CD4-positive, alpha-beta memory T cell (primary cell): ENCODE results near the gene PSAPL1. TPM values are rescaled to one million over a fixed set of nuclear protein-coding genes. Genes with fewer than 3 reads are reported as not detected.
A peak's percentile ranks its signal among the peaks of the same experiment; 100 is the strongest.

ENCODE experiments used
- CTCF ChIA-PET: fragments of 350-600 bp; sonication (Branson Sonifier 250); formaldehyde crosslinking; loops from one replicate; lab custom pipeline; 2021; ENCODE audit warnings: inconsistent platforms; ENCODE audit not compliant: partially characterized antibody; lab: Charles Lee
- POLR2A ChIA-PET: fragments of 350-600 bp; sonication (Branson Sonifier 250); formaldehyde crosslinking; loops from one replicate; lab custom pipeline; 2021; ENCODE audit not compliant: partially characterized antibody; lab: Charles Lee
- DNase-seq, 5 donors: peaks; one replicate each; pipeline versions ENCODE4 v3.0.0 to v3.0.0-alpha.2; 2020 to 2022; ENCODE audit warnings: mixed read lengths in 1 of 5
- H3K27ac ChIP-seq: one replicate; pipeline ENCODE4 v1.7.0; 2013; ENCODE audit warnings: low read depth, low read length
- H3K27me3 ChIP-seq: 2 replicates; pipeline ENCODE4 v1.7.0; 2013; ENCODE audit warnings: mild to moderate bottlenecking, low read length, moderate library complexity; ENCODE audit not compliant: insufficient read depth
- H3K36me3 ChIP-seq: 2 replicates; pipeline ENCODE4 v1.7.0; 2013; ENCODE audit warnings: mild to moderate bottlenecking, low read length, moderate library complexity; ENCODE audit not compliant: insufficient read depth
- H3K4me1 ChIP-seq: 2 replicates; pipeline ENCODE4 v1.7.0; 2013; ENCODE audit warnings: mild to moderate bottlenecking, low read length, moderate library complexity; ENCODE audit not compliant: insufficient read depth
- H3K4me3 ChIP-seq, 2 donors: one replicate each; pipeline ENCODE4 v1.7.0; 2013; ENCODE audit warnings: low read length in 2 of 2, mild to moderate bottlenecking in 1 of 2
- H3K9me3 ChIP-seq, 2 donors: one replicate each; pipeline ENCODE4 v1.7.0; 2013; ENCODE audit warnings: low read length in 2 of 2, control low read depth in 1 of 2; ENCODE audit not compliant: control insufficient read depth in 1 of 2
- H3K27ac Mint-ChIP-seq, 7 donors: one replicate each; pipeline ENCODE4 v1.8.0; 2020 to 2021; ENCODE audit warnings: mixed read lengths in 7 of 7, mild to moderate bottlenecking in 6 of 7, inconsistent platforms in 3 of 7, moderate library complexity in 3 of 7
- H3K27me3 Mint-ChIP-seq, 2 donors: one replicate each; pipeline ENCODE4 v1.8.0; 2020 to 2021; ENCODE audit warnings: mixed read lengths in 2 of 2
- H3K36me3 Mint-ChIP-seq, 2 donors: one replicate each; pipeline ENCODE4 v1.8.0; 2020 to 2021; ENCODE audit warnings: mixed read lengths in 2 of 2, inconsistent platforms in 1 of 2, mild to moderate bottlenecking in 1 of 2
- H3K4me1 Mint-ChIP-seq, 4 donors: one replicate each; pipeline ENCODE4 v1.8.0; 2020 to 2021; ENCODE audit warnings: mixed read lengths in 4 of 4, mild to moderate bottlenecking in 1 of 4
- H3K4me3 Mint-ChIP-seq, 8 donors: one replicate each; pipeline ENCODE4 v1.8.0; 2020 to 2021; ENCODE audit warnings: mixed read lengths in 8 of 8, mild to moderate bottlenecking in 7 of 8, moderate library complexity in 6 of 8, inconsistent platforms in 3 of 8
- H3K9me3 Mint-ChIP-seq, 8 donors: one replicate each; pipeline ENCODE4 v1.8.0; 2020 to 2021; ENCODE audit warnings: mixed read lengths in 8 of 8, mild to moderate bottlenecking in 5 of 8, inconsistent platforms in 3 of 8, moderate library complexity in 1 of 8
- intact Hi-C: fragments of 100-400 bp; cut with micrococcal nuclease; formaldehyde crosslinking; loops from one replicate; pipeline ENCODE4 v1.15.1; 2023
- polyA plus RNA-seq, 2 donors: library from polyadenylated mRNA; unstranded; fragments of 300-500 nt; fragmentation: Illumina TruSeq; gene quantifications; one replicate each; pipeline ENCODE4 v1.2.3, GENCODE V29; 2021
- total RNA-seq, 2 experiments: library from RNA; stranded (reverse); gene quantifications; one replicate each; pipeline ENCODE4 v1.2.3, GENCODE V29; 2021

The PSAPL1 gene
- total and polyA plus RNA-seq, 4 experiments from 2014 or later, result not detected

GRCh38 chr4:7412554-7412912 lies 22.2 kb downstream of the PSAPL1 start:
- Histone ChIP-seq H3K27ac (no peak overlapping the region), H3K36me3 (no peaks in the 10 kb centered on the region), H3K27me3 (no peaks in the 10 kb centered on the region), H3K4me3 (no peak overlapping the region), H3K9me3 (no peaks in the 10 kb centered on the region), H3K4me1 (no peaks in the 10 kb centered on the region)
- CTCF ChIA-PET, result no interaction called here
- POLR2A ChIA-PET, result no interaction called here
- Mint-ChIP-seq H3K27ac (no peak overlapping the region), H3K9me3 (peaks cover 0 to 26% (median 19%) of the 10 kb centered on the region in 8 donors), H3K27me3 (peaks cover 12 to 23% of the 10 kb centered on the region in 2 donors), H3K36me3 (peaks cover 0 to 1% of the 10 kb centered on the region in 2 donors), H3K4me1 (no peaks in the 10 kb centered on the region), H3K4me3 (no peak overlapping the region)
- DNase-seq, result no peak
- intact Hi-C loops, result no loop called here

DNA sequence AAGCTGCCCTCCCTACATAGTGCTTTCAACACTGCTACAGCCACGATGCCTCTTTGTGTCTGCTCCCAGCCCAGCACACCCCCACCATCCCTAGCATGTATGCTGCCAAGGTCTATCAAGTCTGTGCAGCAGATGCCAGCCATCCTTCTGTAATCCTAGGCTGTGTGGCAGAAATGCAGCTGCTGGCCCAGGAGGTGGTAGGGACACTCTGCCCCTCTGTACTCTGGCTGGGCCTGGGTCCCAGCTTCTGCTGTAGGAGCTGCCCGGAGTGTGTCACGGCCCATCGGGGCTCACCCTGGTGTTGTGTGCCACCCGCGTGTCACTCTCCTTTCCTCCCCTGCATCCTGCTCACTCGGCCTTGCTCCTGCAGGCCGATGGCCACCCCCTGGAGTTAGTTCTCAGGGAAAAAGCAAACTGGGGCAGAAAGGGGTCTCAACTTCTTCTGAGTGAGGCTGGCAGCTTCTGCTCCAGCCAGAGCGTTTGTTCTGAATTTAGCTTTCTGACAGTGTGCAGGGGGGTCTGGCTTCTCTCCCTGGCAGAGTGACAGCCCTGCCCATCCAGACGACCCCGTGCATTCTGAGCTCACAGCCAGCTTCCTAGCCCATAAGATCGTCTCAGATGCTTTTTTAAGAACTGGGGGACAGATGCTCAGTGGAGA lies 22.7 kb downstream of the PSAPL1 start:
- peaks cover 0 to 28% (median 20%) of the 10 kb centered on the region in 8 donors for H3K9me3 Mint-ChIP-seq
- intact Hi-C loops, result no loop called here
- H3K27me3 Mint-ChIP-seq, result peaks cover 12 to 23% of the 10 kb centered on the region in 2 donors
- CTCF ChIA-PET, result no interaction called here
- Histone ChIP-seq H3K4me1 (no peaks in the 10 kb centered on the region), H3K4me3 (no peak overlapping the region), H3K27ac (no peak overlapping the region), H3K36me3 (no peaks in the 10 kb centered on the region), H3K9me3 (no peaks in the 10 kb centered on the region), H3K27me3 (no peaks in the 10 kb centered on the region)
- POLR2A ChIA-PET, result no interaction called here
- no peaks in the 10 kb centered on the region for H3K4me1 Mint-ChIP-seq
- H3K36me3 Mint-ChIP-seq, result peaks cover 0 to 1% of the 10 kb centered on the region in 2 donors
- no peak for DNase-seq
- H3K27ac Mint-ChIP-seq, result no peak overlapping the region
- no peak overlapping the region for H3K4me3 Mint-ChIP-seq

- H3K27ac Mint-ChIP-seq, result peak overlapping the region in 1 of 7 donors; percentile 35
- POLR2A ChIA-PET, result no interaction called here
- no peaks in the 10 kb centered on the region for H3K4me1 Mint-ChIP-seq
These were observed 23.2 kb downstream of the PSAPL1 start for GRCh38 chr4:7411491-7411890.

DNA sequence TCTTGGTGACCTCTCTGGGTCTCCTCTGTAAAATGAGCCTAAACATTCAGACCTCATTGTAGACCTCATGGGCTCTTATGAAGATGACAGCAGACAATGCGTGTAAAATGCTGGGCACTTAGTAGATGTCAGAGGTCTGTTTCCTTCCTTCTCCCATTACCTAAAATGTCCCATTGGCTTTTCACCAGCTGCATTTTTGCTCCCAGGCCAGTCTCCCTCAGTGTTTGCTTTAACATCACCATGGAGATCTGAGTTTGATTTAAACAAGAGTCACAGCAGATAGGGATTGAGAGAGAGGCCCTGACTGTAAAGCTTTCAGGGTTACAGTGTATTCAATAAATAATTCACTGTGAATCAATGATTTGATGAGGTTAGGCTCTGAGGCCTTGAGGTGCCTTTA lies 24.3 kb downstream of the PSAPL1 start:
- Histone ChIP-seq H3K36me3 (no peaks in the 10 kb centered on the region), H3K27ac (no peak overlapping the region), H3K27me3 (no peaks in the 10 kb centered on the region), H3K9me3 (no peaks in the 10 kb centered on the region), H3K4me3 (no peak overlapping the region), H3K4me1 (no peaks in the 10 kb centered on the region)
- Mint-ChIP-seq H3K27me3 (peaks cover 11 to 22% of the 10 kb centered on the region in 2 donors), H3K27ac (no peak overlapping the region), H3K4me1 (no peaks in the 10 kb centered on the region), H3K9me3 (peaks cover 0 to 34% (median 25%) of the 10 kb centered on the region in 8 donors), H3K36me3 (peaks cover 0 to 1% of the 10 kb centered on the region in 2 donors), H3K4me3 (no peak overlapping the region)
- no peak for DNase-seq
- ChIA-PET POLR2A (no interaction called here), CTCF (no interaction called here)
- intact Hi-C loops, result no loop called here

More at GRCh38 chr4:7411491-7411890, 23.2 kb downstream of the PSAPL1 start:
- Histone ChIP-seq H3K27ac (no peak overlapping the region), H3K4me3 (no peak overlapping the region), H3K9me3 (no peaks in the 10 kb centered on the region), H3K36me3 (no peaks in the 10 kb centered on the region), H3K27me3 (no peaks in the 10 kb centered on the region), H3K4me1 (no peaks in the 10 kb centered on the region)
- Mint-ChIP-seq H3K4me3 (no peak overlapping the region), H3K9me3 (peaks cover 0 to 32% (median 25%) of the 10 kb centered on the region in 8 donors), H3K36me3 (peaks cover 0 to 1% of the 10 kb centered on the region in 2 donors), H3K27me3 (peaks cover 12 to 24% of the 10 kb centered on the region in 2 donors)
- intact Hi-C loops, result no loop called here
- no peak for DNase-seq
- CTCF ChIA-PET, result no interaction called here

DNA sequence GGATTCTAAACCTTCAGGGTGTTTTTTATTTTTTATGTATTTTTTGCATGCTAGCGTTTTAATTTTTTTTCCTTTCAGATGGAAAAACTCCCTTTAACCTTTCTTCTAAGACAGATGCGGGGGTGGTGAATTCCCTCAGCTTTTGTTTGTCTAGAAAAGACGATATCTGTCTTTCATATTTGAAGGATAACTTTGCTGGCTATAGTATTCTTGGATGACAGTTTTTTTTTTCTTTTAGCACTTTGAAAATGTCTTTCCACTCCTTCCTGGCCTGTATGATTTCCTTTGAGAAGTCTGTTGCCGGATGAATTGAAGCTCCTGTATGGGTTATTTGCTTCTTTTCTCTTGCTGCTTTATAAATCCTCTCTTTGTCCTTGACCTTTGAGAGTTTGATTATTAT lies 26.6 kb downstream of the PSAPL1 start:
- Mint-ChIP-seq H3K4me1 (no peaks in the 10 kb centered on the region), H3K27ac (no peak overlapping the region), H3K27me3 (peaks cover 6 to 17% of the 10 kb centered on the region in 2 donors), H3K36me3 (peaks cover 0 to 1% of the 10 kb centered on the region in 2 donors), H3K9me3 (peaks cover 4 to 38% (median 28%) of the 10 kb centered on the region in 8 donors), H3K4me3 (no peak overlapping the region)
- Histone ChIP-seq H3K4me3 (no peak overlapping the region), H3K27me3 (no peaks in the 10 kb centered on the region), H3K27ac (no peak overlapping the region), H3K4me1 (no peaks in the 10 kb centered on the region), H3K36me3 (no peaks in the 10 kb centered on the region), H3K9me3 (no peaks in the 10 kb centered on the region)
- POLR2A ChIA-PET, result no interaction called here
- CTCF ChIA-PET, result no interaction called here
- DNase-seq, result no peak
- intact Hi-C loops, result no loop called here

DNA sequence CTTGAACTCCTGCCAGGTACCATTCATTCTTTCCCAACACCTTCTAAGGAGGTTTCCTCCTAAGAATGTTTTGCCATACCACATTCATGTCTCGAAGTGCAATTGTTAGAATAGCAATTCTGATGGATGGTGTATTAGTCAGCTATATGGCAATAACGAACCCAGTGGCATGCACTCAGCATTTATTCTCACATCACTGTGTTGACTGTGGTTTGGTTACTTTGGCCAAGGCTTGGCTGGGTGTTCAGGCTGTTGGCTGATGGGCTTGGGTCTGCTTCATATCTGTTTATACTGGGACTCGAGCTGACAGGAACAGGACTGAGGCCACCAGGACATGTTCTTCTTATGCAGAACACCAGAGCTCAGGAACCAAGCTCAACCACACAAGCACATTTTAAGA lies 31.7 kb downstream of the PSAPL1 start:
- no peak for DNase-seq
- no peak overlapping the region for H3K4me3 Mint-ChIP-seq
- Histone ChIP-seq H3K36me3 (no peaks in the 10 kb centered on the region), H3K4me3 (no peak overlapping the region), H3K27ac (no peak overlapping the region), H3K9me3 (no peaks in the 10 kb centered on the region), H3K27me3 (no peaks in the 10 kb centered on the region), H3K4me1 (no peaks in the 10 kb centered on the region)
- intact Hi-C loops, result no loop called here
- peaks cover 14 to 27% of the 10 kb centered on the region in 2 donors for H3K27me3 Mint-ChIP-seq
- ChIA-PET POLR2A (no interaction called here), CTCF (no interaction called here)
- no peaks in the 10 kb centered on the region for H3K36me3 Mint-ChIP-seq
- no peak overlapping the region for H3K27ac Mint-ChIP-seq
- H3K4me1 Mint-ChIP-seq, result no peaks in the 10 kb centered on the region
- peaks cover 6 to 24% (median 12%) of the 10 kb centered on the region in 8 donors for H3K9me3 Mint-ChIP-seq

DNA sequence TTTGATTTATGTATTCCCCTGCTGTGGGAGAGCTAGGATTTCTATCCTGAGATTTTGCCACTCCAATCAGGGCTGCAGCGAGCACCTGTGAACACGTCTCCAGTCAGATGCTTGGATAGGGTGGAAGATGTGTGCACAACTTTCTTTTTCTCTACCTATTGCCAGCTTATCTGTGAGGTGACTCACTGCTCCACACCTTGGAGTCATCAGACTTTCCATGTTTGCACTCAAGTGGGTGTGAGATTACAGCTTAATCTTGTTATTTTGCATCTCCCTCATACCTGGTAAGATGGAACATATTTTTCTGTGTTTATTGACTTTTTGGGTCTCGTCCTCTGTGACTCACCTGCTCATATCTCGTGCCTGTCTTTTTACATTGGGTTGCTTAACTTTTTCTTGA lies 32.2 kb downstream of the PSAPL1 start:
- Histone ChIP-seq H3K36me3 (no peaks in the 10 kb centered on the region), H3K27ac (no peak overlapping the region), H3K4me1 (no peaks in the 10 kb centered on the region), H3K27me3 (no peaks in the 10 kb centered on the region), H3K9me3 (no peaks in the 10 kb centered on the region), H3K4me3 (no peak overlapping the region)
- intact Hi-C loops, result no loop called here
- Mint-ChIP-seq H3K27ac (no peak overlapping the region), H3K4me3 (no peak overlapping the region), H3K36me3 (no peaks in the 10 kb centered on the region), H3K9me3 (peaks cover 6 to 24% (median 10%) of the 10 kb centered on the region in 8 donors), H3K4me1 (no peaks in the 10 kb centered on the region), H3K27me3 (peaks cover 16 to 30% of the 10 kb centered on the region in 2 donors)
- no peak for DNase-seq
- ChIA-PET CTCF (no interaction called here), POLR2A (no interaction called here)
